ENCODE measurements around the gene MTA2.

DNA sequence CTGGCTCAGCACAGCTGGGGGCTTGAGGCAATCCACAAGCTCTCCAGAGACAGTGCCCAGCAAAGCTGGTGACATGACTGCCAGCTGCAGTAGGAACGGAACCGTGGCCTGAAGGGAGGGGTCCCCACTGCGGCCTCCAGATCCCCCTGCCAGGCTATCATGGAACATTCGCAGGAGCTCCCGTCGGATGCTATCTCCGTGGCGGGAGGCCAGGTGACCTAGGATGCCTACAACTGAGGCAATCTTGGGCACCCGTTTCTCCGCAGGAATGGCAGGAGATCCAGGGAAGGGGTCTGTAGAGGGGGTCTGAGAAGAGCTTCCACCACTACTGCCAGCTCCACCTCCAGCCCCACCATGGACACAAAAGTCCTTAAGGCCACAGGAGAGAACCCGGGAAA, 47.3 kb upstream of the MTA2 start:
- TF ChIP-seq, protein P1, sequence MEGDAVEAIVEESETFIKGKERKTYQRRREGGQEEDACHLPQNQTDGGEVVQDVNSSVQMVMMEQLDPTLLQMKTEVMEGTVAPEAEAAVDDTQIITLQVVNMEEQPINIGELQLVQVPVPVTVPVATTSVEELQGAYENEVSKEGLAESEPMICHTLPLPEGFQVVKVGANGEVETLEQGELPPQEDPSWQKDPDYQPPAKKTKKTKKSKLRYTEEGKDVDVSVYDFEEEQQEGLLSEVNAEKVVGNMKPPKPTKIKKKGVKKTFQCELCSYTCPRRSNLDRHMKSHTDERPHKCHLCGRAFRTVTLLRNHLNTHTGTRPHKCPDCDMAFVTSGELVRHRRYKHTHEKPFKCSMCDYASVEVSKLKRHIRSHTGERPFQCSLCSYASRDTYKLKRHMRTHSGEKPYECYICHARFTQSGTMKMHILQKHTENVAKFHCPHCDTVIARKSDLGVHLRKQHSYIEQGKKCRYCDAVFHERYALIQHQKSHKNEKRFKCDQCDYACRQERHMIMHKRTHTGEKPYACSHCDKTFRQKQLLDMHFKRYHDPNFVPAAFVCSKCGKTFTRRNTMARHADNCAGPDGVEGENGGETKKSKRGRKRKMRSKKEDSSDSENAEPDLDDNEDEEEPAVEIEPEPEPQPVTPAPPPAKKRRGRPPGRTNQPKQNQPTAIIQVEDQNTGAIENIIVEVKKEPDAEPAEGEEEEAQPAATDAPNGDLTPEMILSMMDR (conservative IDR thresholded peaks at IDR 0.05; ENCODE audit: low read depth, low read length) = no peak
- TF ChIP-seq EZH2 (IDR thresholded peaks at IDR 0.05; ENCODE audit: low read length, unreplicated experiment) = no peak

All from PC-3 (cell line).